Activated CD4-positive, alpha-beta T cell treated with anti-CD3 and anti-CD28 coated beads, Interleukin-2, amount 10 ng/mL, durations not matched to agents 7 days and 5 days (primary cell): ENCODE measurements around the gene MELTF. TPM values are rescaled to one million over a fixed set of nuclear protein-coding genes. Genes with fewer than 3 reads are reported as not detected.

ENCODE experiments used
- CTCF ChIA-PET: fragments of 350-600 bp; sonication (Branson Sonifier 250); formaldehyde crosslinking; loops from one replicate; lab custom pipeline; 2021; ENCODE audit warnings: antibody characterized with exemption; lab: Charles Lee
- POLR2A ChIA-PET: fragments of 350-600 bp; sonication (Branson Sonifier 250); formaldehyde crosslinking; loops from one replicate; lab custom pipeline; 2021; ENCODE audit warnings: antibody characterized with exemption; lab: Charles Lee
- DNase-seq: peaks from one replicate; pipeline ENCODE4 v3.0.0-alpha.2; 2020
- H3K27ac Mint-ChIP-seq: one replicate; pipeline ENCODE4 v1.8.0; 2021; ENCODE audit warnings: mild to moderate bottlenecking, moderate library complexity, mixed read lengths
- H3K27me3 Mint-ChIP-seq: one replicate; pipeline ENCODE4 v1.8.0; 2021; ENCODE audit warnings: mixed read lengths
- H3K36me3 Mint-ChIP-seq: one replicate; pipeline ENCODE4 v1.8.0; 2021; ENCODE audit warnings: low read depth, mixed read lengths
- H3K4me1 Mint-ChIP-seq: one replicate; pipeline ENCODE4 v1.8.0; 2021; ENCODE audit warnings: mixed read lengths
- H3K4me3 Mint-ChIP-seq: one replicate; pipeline ENCODE4 v1.8.0; 2021; ENCODE audit warnings: mild to moderate bottlenecking, moderate library complexity, mixed read lengths
- H3K9me3 Mint-ChIP-seq: one replicate; pipeline ENCODE4 v1.8.0; 2021; ENCODE audit warnings: mixed read lengths
- total RNA-seq, 2 experiments: library from RNA; stranded (reverse); gene quantifications; one replicate each; pipeline ENCODE4 v1.2.3, GENCODE V29; 2021

The MELTF gene
- total RNA-seq, 2 experiments from 2014 or later: 4.8 to 6.4 TPM

GRCh38 chr3:197014024-197014423, 15.6 kb downstream of the MELTF start:
- POLR2A ChIA-PET: no interaction called here
- Mint-ChIP-seq H3K36me3 (no peaks in the 10 kb centered on the region), H3K4me3 (no peak overlapping the region), H3K27ac (no peak overlapping the region), H3K9me3 (no peaks in the 10 kb centered on the region), H3K4me1 (no peaks in the 10 kb centered on the region), H3K27me3 (no peaks in the 10 kb centered on the region)
- no peak for DNase-seq
- CTCF ChIA-PET: interaction anchor here (0.6 to 1.2 kb wide), 4 partner anchors 11 to 475 kb away, joined by 3 to 4 read pairs (median 3); partner anchors contain the start of gene MELTF

GRCh38 chr3:197012540-197012883, 17.1 kb downstream of the MELTF start:
- Mint-ChIP-seq H3K4me3 (no peak overlapping the region), H3K27ac (peak overlapping the region; percentile 25), H3K9me3 (no peaks in the 10 kb centered on the region), H3K4me1 (no peaks in the 10 kb centered on the region), H3K36me3 (no peaks in the 10 kb centered on the region), H3K27me3 (no peaks in the 10 kb centered on the region)
- ChIA-PET CTCF (no interaction called here), POLR2A (interaction anchor here (0.6 kb wide), 1 partner anchor 10 kb away, joined by 3 read pairs; no protein-coding TSS in a partner anchor)
- no peak for DNase-seq

GRCh38 chr3:197011780-197012539, 17.7 kb downstream of the MELTF start:
- ChIA-PET CTCF (interaction anchor here (1.2 kb wide), 1 partner anchor 18 kb away, joined by 4 read pairs; the partner anchor contains the start of gene MELTF), POLR2A (no interaction called here)
- no peak for DNase-seq
- H3K9me3 Mint-ChIP-seq: no peaks in the 10 kb centered on the region
- no peaks in the 10 kb centered on the region for H3K36me3 Mint-ChIP-seq
- H3K4me1 Mint-ChIP-seq: no peaks in the 10 kb centered on the region
- H3K27me3 Mint-ChIP-seq: no peaks in the 10 kb centered on the region
- H3K4me3 Mint-ChIP-seq: no peak overlapping the region
- H3K27ac Mint-ChIP-seq: peak overlapping the region; percentile 25

- Mint-ChIP-seq H3K4me1 (no peaks in the 10 kb centered on the region), H3K4me3 (no peak overlapping the region), H3K9me3 (no peaks in the 10 kb centered on the region), H3K27ac (no peak overlapping the region), H3K27me3 (no peaks in the 10 kb centered on the region), H3K36me3 (no peaks in the 10 kb centered on the region)
- ChIA-PET POLR2A (no interaction called here), CTCF (interaction anchor here (0.5 to 2.0 kb wide), 4 partner anchors 18 to 287 kb away, joined by 3 to 4 read pairs (median 4); partner anchors contain the start of gene MELTF)
- no peak for DNase-seq
These were observed 18.9 kb downstream of the MELTF start for GRCh38 chr3:197010556-197011351.

GRCh38 chr3:197009532-197010019, 20.0 kb downstream of the MELTF start:
- Mint-ChIP-seq H3K4me3 (no peak overlapping the region), H3K4me1 (peaks cover 6% of the 10 kb centered on the region), H3K9me3 (no peaks in the 10 kb centered on the region), H3K27me3 (no peaks in the 10 kb centered on the region), H3K27ac (no peak overlapping the region), H3K36me3 (no peaks in the 10 kb centered on the region)
- ChIA-PET POLR2A (no interaction called here), CTCF (interaction anchor here (2.0 kb wide), 1 partner anchor 19 kb away, joined by 4 read pairs; the partner anchor contains the start of gene MELTF)
- no peak for DNase-seq

GRCh38 chr3:197008436-197009209, 21.0 kb downstream of the MELTF start:
- ChIA-PET CTCF (interaction anchor here (2.0 kb wide), 1 partner anchor 20 kb away, joined by 4 read pairs; the partner anchor contains the start of gene MELTF), POLR2A (no interaction called here)
- H3K4me1 Mint-ChIP-seq: peaks cover 15% of the 10 kb centered on the region

GRCh38 chr3:197007953-197008352, 21.7 kb downstream of the MELTF start:
- no peak for DNase-seq
- no peak overlapping the region for H3K4me3 Mint-ChIP-seq
- no peaks in the 10 kb centered on the region for H3K36me3 Mint-ChIP-seq
- H3K27me3 Mint-ChIP-seq: no peaks in the 10 kb centered on the region
- H3K4me1 Mint-ChIP-seq: peaks cover 15% of the 10 kb centered on the region
- no peak overlapping the region for H3K27ac Mint-ChIP-seq
- ChIA-PET CTCF (no interaction called here), POLR2A (no interaction called here)
- no peaks in the 10 kb centered on the region for H3K9me3 Mint-ChIP-seq

More at GRCh38 chr3:197008436-197009209, 21.0 kb downstream of the MELTF start:
- Mint-ChIP-seq H3K9me3 (no peaks in the 10 kb centered on the region), H3K27ac (peak overlapping the region; percentile 25), H3K27me3 (no peaks in the 10 kb centered on the region), H3K4me3 (no peak overlapping the region), H3K36me3 (no peaks in the 10 kb centered on the region)
- DNase-seq: no peak

GRCh38 chr3:197007296-197007940, 22.2 kb downstream of the MELTF start:
- ChIA-PET POLR2A (no interaction called here), CTCF (interaction anchor here (0.8 kb wide), 1 partner anchor 500 kb away, joined by 3 read pairs; no protein-coding TSS in a partner anchor)
- H3K27ac Mint-ChIP-seq: no peak overlapping the region
- H3K9me3 Mint-ChIP-seq: no peaks in the 10 kb centered on the region
- no peaks in the 10 kb centered on the region for H3K27me3 Mint-ChIP-seq
- H3K36me3 Mint-ChIP-seq: no peaks in the 10 kb centered on the region
- peaks cover 15% of the 10 kb centered on the region for H3K4me1 Mint-ChIP-seq
- DNase-seq: no peak
- H3K4me3 Mint-ChIP-seq: no peak overlapping the region

GRCh38 chr3:197006860-197007259, 22.8 kb downstream of the MELTF start:
- DNase-seq: no peak
- H3K36me3 Mint-ChIP-seq: no peaks in the 10 kb centered on the region
- ChIA-PET CTCF (interaction anchor here (0.8 kb wide), 1 partner anchor 500 kb away, joined by 3 read pairs; no protein-coding TSS in a partner anchor), POLR2A (no interaction called here)
- H3K27ac Mint-ChIP-seq: no peak overlapping the region
- no peaks in the 10 kb centered on the region for H3K9me3 Mint-ChIP-seq
- H3K4me1 Mint-ChIP-seq: peaks cover 15% of the 10 kb centered on the region
- no peak overlapping the region for H3K4me3 Mint-ChIP-seq
- no peaks in the 10 kb centered on the region for H3K27me3 Mint-ChIP-seq

- H3K4me1 Mint-ChIP-seq: peaks cover 18% of the 10 kb centered on the region
- no peak overlapping the region for H3K27ac Mint-ChIP-seq
- POLR2A ChIA-PET: no interaction called here
- H3K36me3 Mint-ChIP-seq: no peaks in the 10 kb centered on the region
- no peak overlapping the region for H3K4me3 Mint-ChIP-seq
- CTCF ChIA-PET: interaction anchor here (0.8 to 1.0 kb wide), 3 partner anchors 64 to 499 kb away, joined by 3 to 5 read pairs (median 3); partner anchors contain the start of gene NCBP2
- DNase-seq: no peak
- H3K27me3 Mint-ChIP-seq: no peaks in the 10 kb centered on the region
- no peaks in the 10 kb centered on the region for H3K9me3 Mint-ChIP-seq
These were observed 23.2 kb downstream of the MELTF start for GRCh38 chr3:197006446-197006845.

GRCh38 chr3:197003461-197004385, 25.9 kb downstream of the MELTF start:
- peak; percentile 31 for DNase-seq
- Mint-ChIP-seq H3K4me3 (peak overlapping the region; percentile 80), H3K36me3 (no peaks in the 10 kb centered on the region), H3K4me1 (peaks cover 18% of the 10 kb centered on the region), H3K27ac (peak overlapping the region; percentile 90), H3K27me3 (no peaks in the 10 kb centered on the region), H3K9me3 (no peaks in the 10 kb centered on the region)
- ChIA-PET POLR2A (interaction anchor here (0.7 kb wide), 1 partner anchor 9 kb away, joined by 3 read pairs; no protein-coding TSS in a partner anchor), CTCF (interaction anchor here (0.5 to 2.3 kb wide), 11 partner anchors 11 to 669 kb away, joined by 3 to 8 read pairs (median 3); partner anchors contain the start of genes MELTF and NCBP2)
